Panc1 (cell line): ENCODE results near the gene MTHFR. TPM values are rescaled to one million over a fixed set of nuclear protein-coding genes. Genes with fewer than 3 reads are reported as not detected.

ENCODE experiments used
- ATAC-seq: fragments of 200-7000 bp; cut with Tn5 transposase; 2 replicates; pipeline ENCODE4 v1.9.1; 2020; ENCODE audit warnings: mild to moderate bottlenecking, moderate library complexity
- BruUV-seq: library from RNA; stranded (reverse); fragments of 400-500 nt; replicated peaks from 2 replicates; lab custom pipeline; 2021; lab: Mats Ljungman, UMichigan
- CTCF ChIA-PET: fragments of 300-600 bp; sonication (Branson Sonifier 250); formaldehyde crosslinking; loops from one replicate; lab custom pipeline; 2022; ENCODE audit warnings: antibody characterized with exemption; lab: Charles Lee
- POLR2A ChIA-PET: fragments of 300-600 bp; sonication (Branson Sonifier 250); formaldehyde crosslinking; loops from one replicate; lab custom pipeline; 2022; ENCODE audit warnings: antibody characterized with exemption; lab: Charles Lee
- DNase-seq: peaks from one replicate; pipeline ENCODE4 v3.0.0-alpha.2; 2010; ENCODE audit warnings: low read depth, low spot score
- H3K27ac ChIP-seq: 2 replicates; pipeline ENCODE4 v1.5.1; 2011; ENCODE audit warnings: mild to moderate bottlenecking, low read length, inconsistent platforms
- H3K27me3 ChIP-seq: fragments of 200-500 bp; sonication (Bioruptor generic); 2 replicates; pipeline ENCODE4 v1.6.0; 2014; ENCODE audit warnings: low read length, inconsistent platforms; ENCODE audit not compliant: control insufficient read depth, insufficient read depth
- H3K36me3 ChIP-seq: fragments of 200-500 bp; sonication (Bioruptor generic); 2 replicates; pipeline ENCODE4 v1.5.1; 2014; ENCODE audit warnings: inconsistent platforms, mild to moderate bottlenecking, low read length, moderate library complexity; ENCODE audit not compliant: control insufficient read depth, insufficient read depth
- H3K4me1 ChIP-seq: 2 replicates; pipeline ENCODE4 v1.5.1; 2011; ENCODE audit warnings: inconsistent platforms, mild to moderate bottlenecking, low read length, moderate library complexity; ENCODE audit not compliant: control insufficient read depth, insufficient read depth
- H3K4me3 ChIP-seq, 2 experiments: 2 replicates each; pipeline ENCODE4 v1.5.1; 2011 to 2012; ENCODE audit warnings: low read depth in 2 of 2, low read length in 2 of 2, mild to moderate bottlenecking in 2 of 2, inconsistent platforms in 1 of 2, moderate library complexity in 1 of 2
- H3K9me3 ChIP-seq: fragments of 200-500 bp; sonication (Bioruptor generic); 2 replicates; pipeline ENCODE4 v1.5.1; 2014; ENCODE audit warnings: low read depth, mild to moderate bottlenecking, inconsistent platforms, low read length, moderate library complexity; ENCODE audit not compliant: control insufficient read depth, insufficient read depth
- CTCF ChIP-seq: fragments of 450-650 bp; IDR thresholded peaks from 2 replicates; pipeline ENCODE4 v1.5.1; 2017; ENCODE audit warnings: mild to moderate bottlenecking
- POLR2AphosphoS5 ChIP-seq: IDR thresholded peaks from 2 replicates; pipeline ENCODE4 v1.6.1; 2012; ENCODE audit warnings: mild to moderate bottlenecking, low read depth, low read length, moderate library complexity
- REST ChIP-seq, 2 experiments: IDR thresholded peaks; 2 replicates each; pipeline ENCODE4 v1.6.1; 2011 to 2012; ENCODE audit warnings: low read depth in 2 of 2, control low read depth in 1 of 2, low read length in 1 of 2, mild to moderate bottlenecking in 1 of 2, moderate library complexity in 1 of 2; ENCODE audit not compliant: insufficient read depth in 1 of 2
- SIN3A ChIP-seq: IDR thresholded peaks from 2 replicates; pipeline ENCODE4 v1.6.1; 2012; ENCODE audit warnings: low read depth, mild to moderate bottlenecking, low read length, moderate library complexity, borderline replicate concordance; ENCODE audit not compliant: insufficient read depth
- TCF7L2 ChIP-seq: IDR thresholded peaks from 2 replicates; pipeline ENCODE4 v1.6.1; 2011; ENCODE audit warnings: mild to moderate bottlenecking, low read depth, low read length, inconsistent platforms
- in situ Hi-C: cut with HindIII; loops from 2 replicates; pipeline ENCODE4 v1.10.0; 2016; ENCODE audit warnings: low sequenced_read_pairs, low pct_unique_long_range_greater_than_20kb
- intact Hi-C: fragments of 100-400 bp; cut with micrococcal nuclease; formaldehyde crosslinking; loops from one replicate; pipeline ENCODE4 v1.10.0; 2022; ENCODE audit not compliant: unreplicated experiment
- total RNA-seq: library from RNA; stranded (reverse); gene quantifications from one replicate; pipeline ENCODE4 v1.2.1, GENCODE V29; 2021; ENCODE audit not compliant: unreplicated experiment

Gene MTHFR
- total RNA-seq, 1 experiment from 2014 or later = 37.4 TPM

- Histone ChIP-seq H3K9me3 (no peaks in the 10 kb centered on the region), H3K27ac (no peak overlapping the region), H3K4me3 (no peak overlapping the region), H3K4me1 (peaks cover 9% of the 10 kb centered on the region), H3K27me3 (no peaks in the 10 kb centered on the region), H3K36me3 (no peaks in the 10 kb centered on the region; the same call in 1 of the 2 replicates)
- ChIA-PET POLR2A (no interaction called here), CTCF (no interaction called here)
- no peak for ATAC-seq
- BruUV-seq = no TSS peak
- TF ChIP-seq POLR2AphosphoS5 (no peak), SIN3A (no peak), REST (IDR thresholded peaks at IDR 0.05; ENCODE audit: insufficient read depth in 1 of 2, low read depth in 2 of 2, low read length in 1 of 2) (no peak), CTCF (no peak), TCF7L2 (no peak)
- no peak for DNase-seq
- in situ Hi-C loops (no loop called here), intact Hi-C loops (no loop called here)
Measured at GRCh38 chr1:11741482-11741881, 64.3 kb downstream of the MTHFR start.

GRCh38 chr1:11740258-11741192 is 65.2 kb downstream of the MTHFR start:
- no peak for DNase-seq
- in situ Hi-C loops = no loop called here
- ChIA-PET CTCF (no interaction called here), POLR2A (no interaction called here)
- no peaks in the 10 kb centered on the region; the same call in none of the 2 replicates for H3K36me3 ChIP-seq
- peaks cover 11% of the 10 kb centered on the region for H3K4me1 ChIP-seq
- intact Hi-C loops = no loop called here
- no peak for ATAC-seq
- H3K9me3 ChIP-seq = no peaks in the 10 kb centered on the region
- BruUV-seq = no TSS peak
- no peak overlapping the region for H3K27ac ChIP-seq
- no peak overlapping the region for H3K4me3 ChIP-seq
- no peaks in the 10 kb centered on the region for H3K27me3 ChIP-seq
- TF ChIP-seq CTCF = no peak
- TF ChIP-seq POLR2AphosphoS5 = no peak
- no peak for TF ChIP-seq TCF7L2
- no peak for TF ChIP-seq REST (IDR thresholded peaks at IDR 0.05; ENCODE audit: insufficient read depth in 1 of 2, low read depth in 2 of 2, low read length in 1 of 2)
- TF ChIP-seq SIN3A = no peak
